PC-3 (cell line): ENCODE data around the gene LINGO4. TPM values are rescaled to one million over a fixed set of nuclear protein-coding genes. Genes with fewer than 3 reads are reported as not detected.

Experiments used
- ATAC-seq: fragments of 200-7000 bp; cut with Tn5 transposase; 2 replicates; pipeline ENCODE4 v1.9.1; 2020; ENCODE audit warnings: mild to moderate bottlenecking, moderate library complexity
- BruUV-seq: library from RNA; stranded (reverse); fragments of 400-500 nt; replicated peaks from 2 replicates; lab custom pipeline; 2021; lab: Mats Ljungman, UMichigan
- CTCF ChIA-PET: fragments of 300-600 bp; sonication (Branson Sonifier 250); formaldehyde crosslinking; loops from one replicate; lab custom pipeline; 2022; ENCODE audit warnings: antibody characterized with exemption; lab: Charles Lee
- POLR2A ChIA-PET: fragments of 300-600 bp; sonication (Branson Sonifier 250); formaldehyde crosslinking; loops from one replicate; lab custom pipeline; 2022; ENCODE audit warnings: antibody characterized with exemption; ENCODE audit not compliant: unreplicated experiment; lab: Charles Lee
- DNase-seq: peaks from one replicate; pipeline ENCODE4 v3.0.0-alpha.2; 2015
- H2AFZ ChIP-seq: fragments of 300-600 bp; sonication (generic); 2 replicates; pipeline ENCODE4 v1.6.0; 2016; ENCODE audit warnings: antibody characterized with exemption, low read length
- H3F3A ChIP-seq: fragments of 300-600 bp; sonication (generic); one replicate; pipeline ENCODE4 v1.6.0; 2017; ENCODE audit warnings: antibody characterized with exemption, low read length, control low read depth, mild to moderate bottlenecking; ENCODE audit not compliant: unreplicated experiment
- H3K27ac ChIP-seq: fragments of 300-600 bp; sonication (generic); 2 replicates; pipeline ENCODE4 v1.5.1; 2016; ENCODE audit warnings: mild to moderate bottlenecking, low read length
- H3K27me3 ChIP-seq: fragments of 300-600 bp; sonication (generic); 2 replicates; pipeline ENCODE4 v1.6.1; 2016; ENCODE audit warnings: low read length, mixed read lengths
- H3K36me3 ChIP-seq: fragments of 300-600 bp; sonication (generic); 2 replicates; pipeline ENCODE4 v1.6.1; 2016; ENCODE audit warnings: low read depth, mixed run types, low read length, mixed read lengths
- H3K4me1 ChIP-seq: fragments of 300-600 bp; sonication (generic); 2 replicates; pipeline ENCODE4 v1.5.1; 2016; ENCODE audit warnings: low read length; ENCODE audit not compliant: insufficient read depth
- H3K4me2 ChIP-seq: fragments of 300-600 bp; sonication (generic); 2 replicates; pipeline ENCODE4 v1.6.0; 2016; ENCODE audit warnings: low read length
- H3K4me3 ChIP-seq: fragments of 300-600 bp; sonication (generic); 2 replicates; pipeline ENCODE4 v1.5.1; 2016; ENCODE audit warnings: mild to moderate bottlenecking, low read length, mixed read lengths
- H3K79me2 ChIP-seq: fragments of 300-600 bp; sonication (generic); 2 replicates; pipeline ENCODE4 v1.6.1; 2017; ENCODE audit warnings: low read length, mixed read lengths
- H3K9ac ChIP-seq: fragments of 300-600 bp; sonication (generic); 2 replicates; pipeline ENCODE4 v1.6.0; 2016; ENCODE audit warnings: mild to moderate bottlenecking, low read length
- H3K9me2 ChIP-seq: fragments of 300-600 bp; sonication (generic); replicated peaks from 2 replicates; pipeline ENCODE4 v1.6.1; 2016; ENCODE audit warnings: mixed run types, low read length, mixed read lengths
- H3K9me3 ChIP-seq: fragments of 300-600 bp; sonication (generic); 2 replicates; pipeline ENCODE4 v1.6.1; 2016; ENCODE audit warnings: low read length, mixed read lengths
- H4K20me1 ChIP-seq: fragments of 300-600 bp; sonication (generic); 2 replicates; pipeline ENCODE4 v1.6.1; 2016; ENCODE audit warnings: low read length, mixed read lengths
- CTCF ChIP-seq: fragments of 300-600 bp; sonication (generic); conservative IDR thresholded peaks from 2 replicates; pipeline ENCODE4 v1.5.1; 2017; ENCODE audit warnings: antibody characterized with exemption, low read depth, mild to moderate bottlenecking, low read length
- EZH2 ChIP-seq: fragments of 300-600 bp; sonication (generic); IDR thresholded peaks from one replicate; pipeline ENCODE4 v1.6.1; 2017; ENCODE audit warnings: antibody characterized with exemption, mild to moderate bottlenecking, low read length; ENCODE audit not compliant: unreplicated experiment
- EZH2phosphoT487 ChIP-seq: fragments of 300-600 bp; sonication (generic); IDR thresholded peaks from 2 replicates; pipeline ENCODE4 v1.6.1; 2018; ENCODE audit warnings: mild to moderate bottlenecking, antibody characterized with exemption, low read length, borderline replicate concordance
- intact Hi-C: fragments of 100-400 bp; cut with micrococcal nuclease; formaldehyde crosslinking; loops from 2 replicates; pipeline ENCODE4 v1.9.0; 2023
- total RNA-seq: library from RNA; depleted of rRNA; stranded (reverse); fragments of >200 nt; gene quantifications from 2 replicates; pipeline ENCODE4 v1.2.3, GENCODE V29; 2014

Gene LINGO4
- total RNA-seq, 1 experiment from 2014 or later: not detected

- ATAC-seq (no peak), DNase-seq (no peak)
- Histone ChIP-seq H3K4me3 (no peak overlapping the region), H3K36me3 (no peaks in the 10 kb centered on the region), H3K9me3 (no peaks in the 10 kb centered on the region), H3K79me2 (no peaks in the 10 kb centered on the region), H3K4me2 (no peak overlapping the region), H4K20me1 (no peaks in the 10 kb centered on the region), H3K9me2 (no peaks in the 10 kb centered on the region), H3K9ac (no peak overlapping the region), H3F3A (no peaks in the 10 kb centered on the region), H3K27ac (no peak overlapping the region), H2AFZ (no peak overlapping the region), H3K27me3 (no peaks in the 10 kb centered on the region), H3K4me1 (peaks cover 28% of the 10 kb centered on the region)
- ChIA-PET CTCF (interaction anchor here (1.0 kb wide), 1 partner anchor 70 kb away, joined by 3 read pairs; the partner anchor contains the start of gene MRPL9), POLR2A (no interaction called here)
- no TSS peak for BruUV-seq
- TF ChIP-seq EZH2phosphoT487: no peak
- TF ChIP-seq CTCF: no peak
- TF ChIP-seq EZH2: no peak
- intact Hi-C loops: loop anchor here (10.0 kb wide), 2 partner anchors 219 to 489 kb away; partner anchors contain the start of genes RFX5 and SNX27
Measured at GRCh38 chr1:151833172-151833900, 28.1 kb upstream of the LINGO4 start.

- TF ChIP-seq CTCF (no peak), EZH2 (no peak)
- Histone ChIP-seq H3K9me3 (no peaks in the 10 kb centered on the region), H3K4me3 (no peak overlapping the region), H3K9me2 (no peaks in the 10 kb centered on the region), H3K36me3 (no peaks in the 10 kb centered on the region), H3K4me2 (no peak overlapping the region), H3K79me2 (no peaks in the 10 kb centered on the region), H3K4me1 (peaks cover 24% of the 10 kb centered on the region), H3K27ac (no peak overlapping the region), H4K20me1 (no peaks in the 10 kb centered on the region), H2AFZ (peak overlapping the region; percentile 46), H3K9ac (no peak overlapping the region), H3K27me3 (no peaks in the 10 kb centered on the region), H3F3A (no peaks in the 10 kb centered on the region)
- CTCF ChIA-PET: interaction anchor here (1.0 kb wide), 1 partner anchor 69 kb away, joined by 3 read pairs; the partner anchor contains the start of gene MRPL9
- no TSS peak for BruUV-seq
- intact Hi-C loops: loop anchor here (10.0 kb wide), 2 partner anchors 218 to 488 kb away; partner anchors contain the start of genes RFX5 and SNX27
- ATAC-seq: peak; percentile 7; the same call in 1 of the 2 replicates
- peak; percentile 68 for DNase-seq
- POLR2A ChIA-PET: no interaction called here
Measured at GRCh38 chr1:151832318-151832980, 27.2 kb upstream of the LINGO4 start.
